AG04449 (cell line): ENCODE results near the gene ATXN1L.
"Not testable (repeated sequence)": the region's sequence is repeated elsewhere in the genome, so short reads cannot be mapped to it uniquely, and the experiment has no call there.

Experiments used
- CTCF ChIA-PET: fragments of 350-600 bp; formaldehyde crosslinking; extraction: SDS; loops from one replicate; lab custom pipeline; 2021; ENCODE audit warnings: antibody characterized with exemption; lab: Yijun Ruan, JAX
- POLR2A ChIA-PET: fragments of 400-600, 350-600 bp; formaldehyde crosslinking; extraction: SDS; loops from one replicate; lab custom pipeline; 2020; ENCODE audit warnings: antibody characterized with exemption, inconsistent platforms; lab: Yijun Ruan, JAX
- DNase-seq: peaks from one replicate; pipeline ENCODE4 v3.0.0-alpha.2; 2010; ENCODE audit warnings: low read depth, low spot score
- H3K4me3 ChIP-seq: 2 replicates; pipeline ENCODE4 v1.5.1; 2011; ENCODE audit warnings: low read depth, mild to moderate bottlenecking, control low read depth, low read length
- CTCF ChIP-seq: IDR thresholded peaks from one replicate; pipeline ENCODE4 v1.5.1; 2011; ENCODE audit warnings: mild to moderate bottlenecking, moderate library complexity, low read length, control low read depth, inconsistent platforms; ENCODE audit not compliant: insufficient read depth; ENCODE audit errors: missing control alignments

The ATXN1L gene

GRCh38 chr16:71859762-71860521, 14.2 kb downstream of the ATXN1L start:
- no peak for TF ChIP-seq CTCF
- DNase-seq = no peak
- H3K4me3 ChIP-seq = no peak overlapping the region
- ChIA-PET POLR2A (no interaction called here), CTCF (interaction anchor here (1.5 to 25.4 kb wide), 2 partner anchors 22 to 102 kb away, joined by 8 to 295 read pairs; partner anchors contain the start of gene ZNF821)

- ChIA-PET POLR2A (no interaction called here), CTCF (interaction anchor here (25.4 kb wide), 1 partner anchor 18 kb away, joined by 295 read pairs; the partner anchor contains the start of gene ZNF821)
- DNase-seq = no peak
- TF ChIP-seq CTCF = no peak
- no peak overlapping the region for H3K4me3 ChIP-seq
Observed at GRCh38 chr16:71863995-71864394, 18.2 kb downstream of the ATXN1L start.

GRCh38 chr16:71865173-71865863, 19.5 kb downstream of the ATXN1L start:
- no peak for TF ChIP-seq CTCF
- no peak for DNase-seq
- ChIA-PET CTCF (interaction anchor here (0.9 to 25.4 kb wide), 3 partner anchors 10 to 96 kb away, joined by 3 to 295 read pairs (median 5); partner anchors contain the start of gene ZNF821), POLR2A (interaction anchor here (0.5 kb wide), 1 partner anchor 10 kb away, joined by 3 read pairs; no protein-coding TSS in a partner anchor)
- no peak overlapping the region for H3K4me3 ChIP-seq

- POLR2A ChIA-PET, DNase-seq, H3K4me3 ChIP-seq: not testable (repeated sequence)
- CTCF ChIA-PET = interaction anchor here (25.4 kb wide), 1 partner anchor 15 kb away, joined by 295 read pairs; the partner anchor contains the start of gene ZNF821
Observed at GRCh38 chr16:71867175-71867574, 21.4 kb downstream of the ATXN1L start.

GRCh38 chr16:71867939-71868338, 22.2 kb downstream of the ATXN1L start:
- CTCF ChIA-PET = interaction anchor here (25.4 kb wide), 1 partner anchor 14 kb away, joined by 295 read pairs; the partner anchor contains the start of gene ZNF821
- DNase-seq = no peak
- POLR2A ChIA-PET = no interaction called here
- no peak overlapping the region for H3K4me3 ChIP-seq
- TF ChIP-seq CTCF = no peak

- POLR2A ChIA-PET = no interaction called here
- TF ChIP-seq CTCF = no peak
- no peak overlapping the region for H3K4me3 ChIP-seq
- no peak for DNase-seq
- CTCF ChIA-PET = interaction anchor here (25.4 kb wide), 1 partner anchor 13 kb away, joined by 295 read pairs; the partner anchor contains the start of gene ZNF821
Observed at GRCh38 chr16:71869089-71869488, 23.3 kb downstream of the ATXN1L start.
